Body of pancreas (tissue), 4 donors: Measurements from ENCODE around the gene EMILIN2.

Experiments
- CTCF ChIP-seq, 7 experiments: fragments of 450-650 bp in 4 of 7; fragments of 200-600 bp in 3 of 7; sonication (generic) in 3 of 7; IDR thresholded peaks; one replicate each; pipeline ENCODE4 v1.5.1; 2016 to 2019; ENCODE audit warnings: antibody characterized with exemption in 7 of 7
- POLR2A ChIP-seq, 3 donors: fragments of 450-650 bp; IDR thresholded peaks; one replicate each; pipeline ENCODE4 v1.6.1; 2016; ENCODE audit warnings: antibody characterized with exemption in 3 of 3, mild to moderate bottlenecking in 2 of 3

GRCh38 chr18:2910751-2911425 lies 64.1 kb downstream of the EMILIN2 start:
- TF ChIP-seq CTCF (IDR thresholded peaks at IDR 0.05) (no peak), POLR2A (IDR thresholded peaks at IDR 0.05) (no peak)
